Astrocyte (in vitro differentiated cells and primary cell): ENCODE measurements around the gene GID4. TPM values are rescaled to one million over a fixed set of nuclear protein-coding genes. Genes with fewer than 3 reads are reported as not detected.

Experiments used
- DNase-seq: peaks from one replicate; pipeline ENCODE4 v3.0.0-alpha.2; 2010; ENCODE audit warnings: low read depth
- FAIRE-seq: peaks from 2 replicates; lab custom pipeline; 2011; peaks lifted over from hg19 to GRCh38; lab: Jason Lieb, UNC
- H2AFZ ChIP-seq: 2 replicates; pipeline ENCODE4 v1.6.0; 2012; ENCODE audit warnings: low read depth, low read length, inconsistent platforms
- H3K27ac ChIP-seq: 2 replicates; pipeline ENCODE4 v1.5.1; 2011; ENCODE audit warnings: low read depth, low read length, inconsistent platforms
- H3K27me3 ChIP-seq: 2 replicates; pipeline ENCODE4 v1.6.0; 2011; ENCODE audit warnings: low read length, inconsistent platforms; ENCODE audit not compliant: insufficient read depth
- H3K36me3 ChIP-seq: 2 replicates; pipeline ENCODE4 v1.5.1; 2011; ENCODE audit warnings: low read length, inconsistent platforms; ENCODE audit not compliant: insufficient read depth
- H3K4me1 ChIP-seq: 2 replicates; pipeline ENCODE4 v1.5.1; 2011; ENCODE audit warnings: low read length, inconsistent platforms; ENCODE audit not compliant: insufficient read depth
- H3K4me2 ChIP-seq: 2 replicates; pipeline ENCODE4 v1.6.0; 2012; ENCODE audit warnings: low read length, inconsistent platforms
- H3K4me3 ChIP-seq: 2 replicates; pipeline ENCODE4 v1.5.1; 2011; ENCODE audit warnings: low read depth, mild to moderate bottlenecking, low read length, inconsistent platforms; ENCODE audit not compliant: insufficient read depth
- H3K79me2 ChIP-seq: 2 replicates; pipeline ENCODE4 v1.6.0; 2012; ENCODE audit warnings: mild to moderate bottlenecking, low read length, inconsistent platforms; ENCODE audit not compliant: insufficient read depth
- H3K9ac ChIP-seq: 2 replicates; pipeline ENCODE4 v1.6.0; 2012; ENCODE audit warnings: mild to moderate bottlenecking, low read length, inconsistent platforms
- H3K9me3 ChIP-seq: 2 replicates; pipeline ENCODE4 v1.5.1; 2012; ENCODE audit warnings: low read depth, mild to moderate bottlenecking, low read length, inconsistent platforms; ENCODE audit not compliant: insufficient read depth
- H4K20me1 ChIP-seq: 2 replicates; pipeline ENCODE4 v1.6.0; 2012; ENCODE audit warnings: low read length, inconsistent platforms; ENCODE audit not compliant: insufficient read depth
- H3K27ac Mint-ChIP-seq: one replicate; pipeline ENCODE4 v1.8.0; 2021; ENCODE audit warnings: mild to moderate bottlenecking, mixed read lengths; ENCODE audit not compliant: unreplicated experiment
- H3K27me3 Mint-ChIP-seq: one replicate; pipeline ENCODE4 v1.8.0; 2021; ENCODE audit warnings: low read depth, mixed read lengths; ENCODE audit not compliant: unreplicated experiment
- H3K36me3 Mint-ChIP-seq: one replicate; pipeline ENCODE4 v1.8.0; 2021; ENCODE audit warnings: low read depth, mixed read lengths; ENCODE audit not compliant: unreplicated experiment
- H3K4me1 Mint-ChIP-seq: one replicate; pipeline ENCODE4 v1.8.0; 2021; ENCODE audit warnings: low read depth, mixed read lengths; ENCODE audit not compliant: unreplicated experiment
- H3K4me3 Mint-ChIP-seq: one replicate; pipeline ENCODE4 v1.8.0; 2021; ENCODE audit warnings: mild to moderate bottlenecking, moderate library complexity, mixed read lengths; ENCODE audit not compliant: unreplicated experiment
- H3K9me3 Mint-ChIP-seq: one replicate; pipeline ENCODE4 v1.8.0; 2021; ENCODE audit warnings: mild to moderate bottlenecking, mixed read lengths; ENCODE audit not compliant: unreplicated experiment
- EZH2 ChIP-seq: IDR thresholded peaks from 2 replicates; pipeline ENCODE4 v1.6.1; 2012; ENCODE audit warnings: mild to moderate bottlenecking, low read length, inconsistent platforms; ENCODE audit not compliant: insufficient read depth
- total RNA-seq: library from RNA; stranded (reverse); gene quantifications from 2 replicates; pipeline ENCODE4 v1.2.1, GENCODE V29; 2021
- TF ChIP-seq, protein P1 (sequence below): IDR thresholded peaks from 2 replicates; pipeline ENCODE4 v1.5.1; 2011; ENCODE audit warnings: low read depth, mild to moderate bottlenecking, inconsistent platforms, low read length, moderate library complexity; ENCODE audit not compliant: insufficient read depth

Gene GID4
- total RNA-seq, 1 donor from 2014 or later = 9.9 TPM

DNA sequence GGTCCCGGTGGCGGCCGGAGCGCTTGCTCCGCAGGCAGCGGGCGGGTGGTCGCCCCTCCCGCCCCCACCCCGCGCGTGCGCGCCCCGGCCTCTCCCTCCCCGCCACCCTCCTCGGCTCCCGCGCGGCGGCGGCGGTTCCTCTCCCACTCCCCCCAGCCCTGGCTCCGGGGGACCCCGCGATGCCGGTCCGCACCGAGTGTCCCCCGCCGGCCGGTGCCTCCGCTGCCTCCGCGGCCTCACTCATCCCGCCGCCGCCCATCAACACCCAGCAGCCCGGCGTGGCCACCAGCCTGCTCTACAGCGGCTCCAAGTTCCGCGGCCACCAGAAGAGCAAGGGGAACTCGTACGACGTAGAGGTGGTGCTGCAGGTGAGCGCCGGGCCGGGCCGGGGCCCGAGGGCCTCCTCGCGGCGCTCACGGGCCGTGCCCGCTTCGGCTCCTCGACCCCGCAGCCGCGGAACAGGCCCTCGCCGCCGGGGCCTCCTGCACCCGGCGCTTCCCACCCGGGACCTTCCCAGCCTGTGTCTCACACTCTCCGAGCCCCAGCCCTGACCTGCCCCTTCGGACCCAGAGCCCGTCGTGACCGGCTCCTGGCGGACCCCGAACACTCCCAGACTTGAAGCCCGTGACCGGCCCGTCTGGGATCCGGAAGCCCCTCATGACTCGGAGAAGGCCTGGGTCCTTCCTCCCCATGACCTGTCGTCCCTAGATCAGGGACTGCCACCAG, 490 bp downstream of the GID4 start:
- Histone ChIP-seq H4K20me1 (peaks cover 27% of the 10 kb centered on the region), H3K4me1 (peaks cover 15% of the 10 kb centered on the region), H3K27ac (peak overlapping the region; percentile 61), H3K9ac (peak overlapping the region; percentile 84), H3K27me3 (no peaks in the 10 kb centered on the region), H3K4me3 (peak overlapping the region; percentile 95), H3K9me3 (no peaks in the 10 kb centered on the region), H2AFZ (peak overlapping the region; percentile 94), H3K79me2 (peaks cover 35% of the 10 kb centered on the region), H3K36me3 (no peaks in the 10 kb centered on the region), H3K4me2 (peak overlapping the region; percentile 93)
- Mint-ChIP-seq H3K4me1 (peaks cover 22% of the 10 kb centered on the region), H3K4me3 (peak overlapping the region; percentile 96), H3K27ac (peak overlapping the region; percentile 81), H3K27me3 (no peaks in the 10 kb centered on the region), H3K9me3 (no peaks in the 10 kb centered on the region), H3K36me3 (peaks cover 2% of the 10 kb centered on the region)
- FAIRE-seq = no peak
- TF ChIP-seq, protein P1, sequence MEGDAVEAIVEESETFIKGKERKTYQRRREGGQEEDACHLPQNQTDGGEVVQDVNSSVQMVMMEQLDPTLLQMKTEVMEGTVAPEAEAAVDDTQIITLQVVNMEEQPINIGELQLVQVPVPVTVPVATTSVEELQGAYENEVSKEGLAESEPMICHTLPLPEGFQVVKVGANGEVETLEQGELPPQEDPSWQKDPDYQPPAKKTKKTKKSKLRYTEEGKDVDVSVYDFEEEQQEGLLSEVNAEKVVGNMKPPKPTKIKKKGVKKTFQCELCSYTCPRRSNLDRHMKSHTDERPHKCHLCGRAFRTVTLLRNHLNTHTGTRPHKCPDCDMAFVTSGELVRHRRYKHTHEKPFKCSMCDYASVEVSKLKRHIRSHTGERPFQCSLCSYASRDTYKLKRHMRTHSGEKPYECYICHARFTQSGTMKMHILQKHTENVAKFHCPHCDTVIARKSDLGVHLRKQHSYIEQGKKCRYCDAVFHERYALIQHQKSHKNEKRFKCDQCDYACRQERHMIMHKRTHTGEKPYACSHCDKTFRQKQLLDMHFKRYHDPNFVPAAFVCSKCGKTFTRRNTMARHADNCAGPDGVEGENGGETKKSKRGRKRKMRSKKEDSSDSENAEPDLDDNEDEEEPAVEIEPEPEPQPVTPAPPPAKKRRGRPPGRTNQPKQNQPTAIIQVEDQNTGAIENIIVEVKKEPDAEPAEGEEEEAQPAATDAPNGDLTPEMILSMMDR = no peak
- TF ChIP-seq EZH2 = no peak
- no peak for DNase-seq

GRCh38 chr17:18040261-18040858, 1.2 kb downstream of the GID4 start:
- Histone ChIP-seq H3K27me3 (no peaks in the 10 kb centered on the region), H3K27ac (no peak overlapping the region), H3K9ac (peak overlapping the region; percentile 84), H3K4me3 (peak overlapping the region; percentile 95), H3K4me1 (peaks cover 15% of the 10 kb centered on the region), H3K9me3 (no peaks in the 10 kb centered on the region), H3K79me2 (peaks cover 35% of the 10 kb centered on the region), H4K20me1 (peaks cover 27% of the 10 kb centered on the region), H3K4me2 (peak overlapping the region; percentile 93), H3K36me3 (no peaks in the 10 kb centered on the region), H2AFZ (peak overlapping the region; percentile 94)
- Mint-ChIP-seq H3K36me3 (peaks cover 2% of the 10 kb centered on the region), H3K9me3 (no peaks in the 10 kb centered on the region), H3K27me3 (no peaks in the 10 kb centered on the region), H3K4me1 (peaks cover 22% of the 10 kb centered on the region), H3K27ac (peak overlapping the region; percentile 81), H3K4me3 (peak overlapping the region; percentile 93)
- FAIRE-seq (no peak), DNase-seq (no peak)
- TF ChIP-seq EZH2 = no peak
- TF ChIP-seq, protein P1 = no peak
